Fibroblast of skin of back (primary cell): Measurements from ENCODE around the gene SLC25A26.
"Not testable (repeated sequence)": the region's sequence is repeated elsewhere in the genome, so short reads cannot be mapped to it uniquely, and the experiment has no call there.

Experiments used
- DNase-seq: peaks from one replicate; pipeline ENCODE4 v3.0.0-alpha.2; 2013

The SLC25A26 gene

GRCh38 chr3:66411961-66412887, 191.4 kb downstream of the SLC25A26 start:
- no peak for DNase-seq

DNA sequence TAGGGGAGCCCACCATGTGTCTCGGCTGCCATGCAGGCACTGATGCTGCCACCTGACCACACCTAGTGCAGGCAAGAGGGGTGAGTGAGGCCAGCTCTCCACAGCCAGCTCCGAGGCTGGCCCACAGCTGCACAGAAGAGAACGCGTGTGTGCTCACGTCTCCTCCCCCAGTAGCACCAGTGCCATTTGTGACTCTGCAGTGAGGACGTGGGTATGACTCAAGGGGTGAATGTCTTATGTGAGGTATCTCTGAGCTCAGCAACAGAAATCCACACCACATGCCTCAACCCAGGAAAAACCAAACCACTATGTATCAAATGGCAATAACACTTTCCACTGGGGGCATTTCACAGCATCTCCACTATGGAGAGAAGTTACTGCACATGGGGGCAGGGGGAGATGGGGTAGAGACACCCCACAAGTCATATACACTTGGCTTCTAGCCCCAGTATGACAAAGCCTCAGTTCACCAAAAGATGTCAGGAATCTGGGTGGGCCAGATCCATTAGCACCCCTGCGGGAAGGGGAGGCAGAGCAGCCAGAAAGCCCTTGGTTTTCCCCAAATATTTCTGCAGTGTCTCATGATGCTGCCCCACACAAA, 192.4 kb downstream of the SLC25A26 start:
- DNase-seq, result peak; percentile 93

DNA sequence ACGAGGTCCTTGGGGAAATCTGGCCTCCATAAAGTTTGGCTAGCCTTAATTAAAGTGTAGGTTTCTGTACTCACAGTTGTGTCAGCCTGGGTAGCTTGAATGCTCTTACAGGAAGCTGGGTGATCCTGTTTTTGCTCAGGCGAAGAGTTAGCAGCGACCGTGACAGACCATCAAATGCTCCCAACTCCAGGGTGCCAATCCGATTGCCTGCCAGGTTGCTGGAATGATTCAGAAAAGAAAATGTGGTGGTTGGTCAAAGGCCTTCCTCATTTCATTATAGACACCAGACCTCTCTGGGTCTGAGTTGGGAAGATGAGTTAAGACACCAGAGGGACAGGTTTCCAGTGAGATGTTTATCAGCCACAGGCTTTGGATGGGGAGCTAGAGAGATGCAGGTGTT, 194.0 kb downstream of the SLC25A26 start:
- no peak for DNase-seq

- DNase-seq, result no peak
These were observed 195.1 kb downstream of the SLC25A26 start for GRCh38 chr3:66415867-66416428.

DNA sequence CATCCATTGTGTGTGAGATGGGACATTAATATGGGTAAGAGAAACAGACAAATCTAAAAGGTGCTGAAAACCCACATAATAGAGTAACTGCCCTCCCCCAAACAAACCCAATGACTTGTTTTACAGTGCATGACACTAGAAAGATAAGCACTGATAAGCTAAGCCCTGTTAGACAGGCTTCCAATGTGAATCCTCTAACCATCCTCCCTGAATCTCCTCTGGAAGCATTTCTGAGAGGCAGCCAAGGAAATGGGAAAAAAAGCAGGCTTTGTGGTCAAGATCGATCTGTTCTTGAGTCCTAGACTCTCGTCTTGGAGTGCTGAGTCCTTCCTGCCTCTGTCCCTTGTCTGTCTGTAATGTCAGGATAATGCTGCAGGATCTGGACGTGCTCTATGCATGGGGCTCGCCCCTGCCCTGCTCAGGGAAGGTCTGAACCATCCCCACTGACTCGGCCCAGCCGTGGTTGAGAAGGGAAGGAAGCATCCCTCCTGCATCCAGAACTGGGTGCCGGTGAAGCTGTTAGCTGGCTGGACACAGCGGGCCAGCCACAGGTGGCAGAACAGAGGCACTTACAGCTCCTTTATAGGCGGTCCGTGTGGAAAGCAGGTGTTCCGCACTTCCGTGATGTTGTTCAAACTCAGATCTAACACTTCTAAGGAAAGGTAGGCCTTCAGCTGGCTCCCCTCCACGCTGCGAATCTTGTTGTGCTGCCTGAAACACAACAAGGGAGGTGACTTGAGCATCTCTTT, 195.9 kb downstream of the SLC25A26 start:
- DNase-seq, result no peak

DNA sequence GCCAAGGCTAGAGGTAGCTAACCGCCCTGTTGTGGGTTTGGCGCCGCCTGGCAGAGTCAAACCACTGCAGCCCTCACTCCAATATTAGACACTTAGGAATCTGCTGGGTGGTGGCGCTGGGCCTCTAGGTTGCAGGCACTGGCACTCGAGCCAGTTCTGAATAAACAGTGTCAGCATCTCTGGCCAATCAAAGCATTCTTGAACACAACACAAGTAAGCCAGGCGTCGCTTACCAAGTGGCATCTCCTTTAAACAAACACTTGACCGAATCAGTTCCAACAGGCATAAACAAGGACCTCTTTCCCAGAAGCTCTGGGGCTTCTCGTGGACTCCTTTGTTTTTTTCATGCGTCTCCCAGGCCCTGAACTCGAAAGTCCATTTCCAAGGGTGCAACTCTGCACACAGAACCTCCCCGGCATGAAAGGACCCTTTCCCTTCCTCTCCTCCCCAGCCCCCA, 197.7 kb downstream of the SLC25A26 start:
- no peak for DNase-seq

DNA sequence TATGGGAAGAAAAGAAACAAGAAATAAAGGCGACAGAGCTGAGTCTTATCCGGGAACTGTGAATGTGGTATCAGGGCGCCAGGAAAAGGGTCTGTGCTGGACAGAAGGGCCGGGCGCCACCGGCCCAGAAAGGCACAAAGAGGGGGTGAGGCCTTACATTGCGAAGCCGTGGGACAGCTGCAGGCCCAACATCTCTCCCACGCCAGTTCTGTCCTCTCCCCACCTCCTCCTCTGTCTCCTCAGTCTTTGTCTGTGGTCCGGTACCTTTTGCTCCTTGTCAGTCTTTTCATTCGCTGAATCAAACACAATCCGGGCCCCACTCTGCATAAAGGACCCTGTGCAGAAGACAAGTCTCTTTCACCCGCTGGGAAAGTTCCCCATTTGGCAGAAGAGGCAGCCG, 198.2 kb downstream of the SLC25A26 start:
- no peak for DNase-seq

GRCh38 chr3:66421144-66421543, 200.3 kb downstream of the SLC25A26 start:
- not testable (repeated sequence) for DNase-seq

- DNase-seq, result not testable (repeated sequence)
These were observed 201.1 kb downstream of the SLC25A26 start for GRCh38 chr3:66421893-66422292.

DNA sequence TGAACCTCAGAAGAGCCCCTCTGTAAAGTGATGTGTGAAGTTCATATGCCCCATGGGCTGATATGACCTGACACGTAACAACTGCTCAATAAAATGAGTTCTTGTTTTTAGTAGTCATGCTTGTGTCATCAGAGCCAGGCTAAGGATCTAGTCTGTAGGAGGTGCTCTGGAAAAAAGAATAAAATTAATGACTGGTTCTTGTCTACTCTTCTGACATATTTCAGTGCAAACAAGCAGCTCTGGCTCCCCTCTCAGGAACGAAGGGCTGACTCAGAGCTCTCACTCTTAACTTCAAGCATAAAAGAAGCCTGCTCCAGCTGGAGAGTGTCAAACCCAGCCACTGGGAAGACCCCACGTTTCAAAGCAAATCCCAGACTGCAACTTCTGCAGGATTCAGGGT, 203.0 kb downstream of the SLC25A26 start:
- peak; percentile 77 for DNase-seq

GRCh38 chr3:66425032-66425431, 204.2 kb downstream of the SLC25A26 start:
- DNase-seq, result no peak

- no peak for DNase-seq
These were observed 204.8 kb downstream of the SLC25A26 start for GRCh38 chr3:66425576-66426114.

DNA sequence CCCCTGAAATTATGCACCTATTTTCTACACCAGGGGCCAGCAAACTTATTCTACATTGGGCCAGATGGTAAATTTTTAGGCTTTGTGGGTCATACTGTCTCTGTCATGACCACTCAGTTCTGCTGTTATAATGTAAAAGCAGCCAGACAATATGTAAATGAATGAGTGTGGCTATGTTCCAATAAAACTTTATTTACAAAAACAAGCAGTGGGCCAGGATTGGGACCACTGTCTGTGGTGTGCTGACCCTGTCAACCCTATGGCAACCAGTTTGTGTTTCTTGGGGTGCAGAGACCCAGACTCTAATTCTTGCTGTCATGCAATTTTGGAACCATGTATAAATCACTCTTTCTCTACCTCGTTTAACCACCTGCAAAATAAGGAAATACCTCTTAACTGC, 205.3 kb downstream of the SLC25A26 start:
- DNase-seq, result no peak

- DNase-seq, result no peak
These were observed 206.6 kb downstream of the SLC25A26 start for GRCh38 chr3:66427352-66427751.

- no peak for DNase-seq
These were observed 207.2 kb downstream of the SLC25A26 start for GRCh38 chr3:66427951-66428474.
